ENCODE measurements around the gene ABCA9.

The ABCA9 gene

GRCh38 chr17:69067274-69068047 is 6.7 kb upstream of the ABCA9 start:
- no peak for DNase-seq

GRCh38 chr17:69066482-69066881 is 5.8 kb upstream of the ABCA9 start:
- DNase-seq, result no peak

DNA sequence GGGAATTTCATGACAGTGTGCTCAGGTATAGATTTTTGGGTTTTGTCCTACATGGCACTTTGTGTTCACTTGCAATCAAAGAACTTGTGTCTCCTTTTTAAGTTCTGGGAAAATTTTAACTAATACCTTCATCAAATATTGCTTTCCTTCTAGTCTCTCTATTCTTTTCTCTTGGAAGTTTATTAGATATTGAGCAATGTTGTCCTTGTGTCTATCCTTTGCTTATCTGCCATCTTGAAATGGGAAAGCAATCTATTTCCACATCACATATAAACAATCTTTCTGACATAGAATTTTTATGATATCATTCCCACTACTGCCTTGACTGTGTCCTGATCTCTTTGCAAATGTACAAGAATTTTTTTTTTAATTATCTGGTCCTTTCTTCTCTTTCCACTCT is 4.4 kb upstream of the ABCA9 start:
- no peak for DNase-seq

DNA sequence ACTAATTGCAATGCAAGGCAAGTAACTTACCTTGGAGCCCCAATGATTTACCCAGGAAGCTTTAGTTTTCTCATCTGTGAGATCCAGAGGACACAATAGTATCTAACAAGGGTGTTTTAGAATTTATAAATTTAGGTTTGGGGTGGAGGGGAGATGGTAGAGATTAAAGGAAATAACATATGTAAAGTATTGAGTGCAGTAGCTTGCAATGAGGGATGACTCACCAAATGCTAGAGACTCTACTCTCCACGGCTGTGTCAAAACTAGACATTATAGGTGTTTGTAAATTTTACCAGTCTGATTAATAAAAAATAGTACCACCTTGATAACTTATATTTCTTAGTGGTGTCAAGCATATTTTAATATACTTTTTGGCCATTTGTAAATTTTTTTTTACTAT is 3.7 kb upstream of the ABCA9 start:
- no peak for DNase-seq

DNA sequence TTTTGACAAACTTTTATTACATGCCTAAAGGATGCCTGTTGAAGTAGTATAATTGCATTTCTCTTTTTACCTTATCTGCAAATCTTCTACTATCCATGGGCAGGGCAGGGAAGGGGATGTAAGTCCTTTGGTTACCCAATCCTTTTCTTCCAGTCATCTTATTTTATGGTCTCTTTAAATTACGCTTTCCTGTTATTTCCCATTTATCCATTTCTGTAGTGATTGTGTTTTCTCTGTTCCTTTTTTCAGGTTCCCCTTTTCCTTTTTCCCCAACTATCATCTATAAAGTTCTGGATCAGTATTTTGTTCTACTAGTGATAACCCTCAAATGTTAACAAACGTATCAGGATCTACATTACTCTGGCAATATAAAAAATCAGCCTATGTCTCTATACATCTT is 3.3 kb upstream of the ABCA9 start:
- DNase-seq, result no peak

GRCh38 chr17:69062860-69063581 is 2.3 kb upstream of the ABCA9 start:
- no peak for DNase-seq

DNA sequence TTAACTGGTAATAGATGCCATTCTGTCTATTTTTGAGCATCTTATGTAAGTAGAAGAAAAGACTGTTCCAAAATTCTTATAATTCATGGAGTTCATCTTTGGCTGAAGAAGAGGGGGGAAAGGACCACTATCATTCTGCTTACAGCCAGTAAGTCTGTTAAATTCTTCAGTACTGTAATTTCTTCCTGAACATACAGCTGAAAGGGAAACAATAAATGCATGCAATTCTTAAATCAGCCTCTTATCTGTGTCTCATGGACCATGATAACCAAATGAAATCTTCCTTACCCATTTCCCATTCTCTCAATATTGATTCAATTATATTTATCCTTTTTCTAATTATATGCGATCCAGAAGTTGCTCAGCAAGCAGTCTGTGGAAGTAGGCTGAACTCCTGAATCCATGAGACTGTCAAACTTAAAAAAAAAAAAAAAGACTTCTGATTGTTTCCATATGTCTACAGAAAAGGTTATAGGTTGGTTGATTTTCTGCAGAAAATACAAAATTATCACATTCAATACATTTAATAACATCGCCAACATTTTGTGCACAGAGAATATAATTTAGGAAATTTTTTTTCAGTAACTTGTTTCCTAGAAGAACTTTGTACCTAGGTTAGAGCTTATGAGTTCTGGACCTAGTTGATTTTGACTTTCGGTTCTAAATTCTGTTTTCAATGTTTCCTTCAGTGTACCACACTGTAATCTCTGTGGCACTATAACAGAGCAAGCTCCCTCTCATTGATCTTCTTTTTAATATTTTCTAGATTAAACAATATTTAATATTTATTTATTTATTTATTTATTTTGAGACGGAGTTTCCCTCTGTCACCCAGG is 1.2 kb upstream of the ABCA9 start:
- DNase-seq, result no peak

GRCh38 chr17:69059458-69060175 is 1.1 kb downstream of the ABCA9 start:
- no peak for DNase-seq

- DNase-seq, result no peak
These were observed 2.6 kb downstream of the ABCA9 start for GRCh38 chr17:69058165-69058564.

DNA sequence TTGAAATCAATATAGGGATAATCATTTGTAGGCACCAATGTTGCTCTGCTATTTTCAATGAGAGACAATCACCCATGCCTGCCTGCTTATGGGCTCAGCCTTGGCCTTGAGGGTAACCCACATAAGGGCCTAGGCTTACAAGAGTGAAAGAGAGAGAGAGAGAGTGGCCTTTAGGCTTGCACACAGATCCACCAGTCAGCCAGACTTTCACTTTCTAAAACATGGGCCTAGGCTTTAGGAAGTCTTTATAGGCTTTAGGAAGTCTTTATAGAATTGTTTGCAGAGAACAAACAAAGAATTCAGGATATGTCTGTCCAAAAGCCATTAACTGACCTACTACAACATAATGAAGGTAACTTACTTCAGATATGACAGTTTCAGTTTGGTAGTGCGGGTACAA is 3.4 kb downstream of the ABCA9 start:
- no peak for DNase-seq

DNA sequence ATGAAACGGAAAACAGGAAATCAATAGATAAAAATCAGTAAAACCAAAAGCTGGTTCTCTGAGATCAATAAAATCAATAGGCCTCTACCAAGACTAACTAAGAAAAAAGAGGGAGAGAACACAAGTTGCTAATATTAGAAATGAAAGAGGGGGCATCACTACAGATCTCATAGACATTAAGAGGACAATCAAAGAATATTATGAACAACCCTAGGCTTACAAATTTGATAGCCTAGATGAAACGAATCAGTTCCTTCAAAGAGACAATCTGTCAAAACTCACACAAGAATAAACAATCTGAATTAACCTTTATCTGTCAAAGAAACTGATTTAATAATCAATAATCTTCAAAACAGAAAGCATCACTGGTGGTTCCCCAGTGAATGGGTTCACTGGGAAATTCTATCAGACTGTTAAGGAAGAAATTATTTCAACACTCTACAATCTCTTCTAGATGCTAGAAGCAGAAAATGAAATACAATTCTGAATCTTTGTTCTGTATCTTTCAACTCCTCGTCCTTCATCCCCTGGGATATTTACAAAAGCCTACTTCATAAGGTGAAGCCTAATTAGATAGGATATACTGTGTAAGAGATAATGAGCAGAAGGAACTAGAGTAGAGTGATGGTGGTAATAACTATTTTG is 4.4 kb downstream of the ABCA9 start:
- DNase-seq, result no peak

DNA sequence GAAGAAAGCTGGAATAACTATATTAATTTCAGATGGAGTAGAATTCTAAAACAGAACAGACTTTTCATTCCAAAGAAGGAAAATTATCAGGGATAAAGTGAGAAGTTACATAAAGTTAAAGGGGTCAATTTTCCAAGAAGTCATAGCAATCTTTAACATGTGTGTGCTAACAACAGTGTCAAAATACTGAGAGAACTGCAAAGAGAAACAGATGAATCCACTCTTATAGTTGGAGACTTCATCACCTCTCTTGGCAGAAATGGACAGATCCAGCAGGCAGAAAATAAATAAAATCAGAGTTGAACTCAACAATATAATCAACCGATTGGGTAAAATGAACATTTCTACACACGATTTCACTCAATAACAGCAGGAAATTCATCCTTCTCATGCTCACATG is 5.4 kb downstream of the ABCA9 start:
- no peak for DNase-seq

DNA sequence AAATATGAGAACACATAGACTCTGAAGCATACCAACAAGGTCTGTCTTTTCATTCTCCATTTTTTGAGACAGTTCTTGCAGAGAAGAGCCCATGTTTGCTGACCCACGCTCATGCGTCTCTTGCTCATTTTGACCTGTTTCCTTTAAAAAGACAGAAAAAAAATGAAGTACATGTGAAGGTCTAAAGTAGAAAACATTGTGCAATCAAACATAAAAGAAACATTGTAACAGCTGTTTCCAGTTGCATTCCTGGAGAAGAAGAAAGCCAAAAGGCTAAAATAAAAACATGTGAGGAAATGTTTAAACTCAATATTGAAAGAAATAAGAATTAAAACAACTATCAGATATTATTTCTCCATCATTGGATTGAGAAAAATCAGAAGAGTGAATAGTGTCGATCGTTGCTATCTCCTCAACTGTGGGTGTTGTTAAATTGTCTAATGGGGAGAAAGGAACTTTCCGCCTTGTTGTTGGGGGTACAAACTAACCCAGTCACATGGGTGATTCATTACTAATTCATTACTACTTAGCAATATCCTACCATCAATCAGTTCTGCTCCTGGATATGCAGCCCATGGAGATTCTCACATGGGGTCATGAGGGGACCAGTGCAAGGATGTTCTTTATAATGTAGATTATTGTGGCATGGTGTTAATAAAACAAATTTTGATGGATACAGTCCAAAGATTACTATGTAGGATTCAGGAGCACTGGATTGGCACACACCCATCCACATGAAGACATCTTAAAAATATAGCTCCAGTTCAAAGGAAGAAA is 9.5 kb downstream of the ABCA9 start:
- no peak for DNase-seq

- no peak for DNase-seq
These were observed 12.1 kb downstream of the ABCA9 start for GRCh38 chr17:69048634-69049033.

DNA sequence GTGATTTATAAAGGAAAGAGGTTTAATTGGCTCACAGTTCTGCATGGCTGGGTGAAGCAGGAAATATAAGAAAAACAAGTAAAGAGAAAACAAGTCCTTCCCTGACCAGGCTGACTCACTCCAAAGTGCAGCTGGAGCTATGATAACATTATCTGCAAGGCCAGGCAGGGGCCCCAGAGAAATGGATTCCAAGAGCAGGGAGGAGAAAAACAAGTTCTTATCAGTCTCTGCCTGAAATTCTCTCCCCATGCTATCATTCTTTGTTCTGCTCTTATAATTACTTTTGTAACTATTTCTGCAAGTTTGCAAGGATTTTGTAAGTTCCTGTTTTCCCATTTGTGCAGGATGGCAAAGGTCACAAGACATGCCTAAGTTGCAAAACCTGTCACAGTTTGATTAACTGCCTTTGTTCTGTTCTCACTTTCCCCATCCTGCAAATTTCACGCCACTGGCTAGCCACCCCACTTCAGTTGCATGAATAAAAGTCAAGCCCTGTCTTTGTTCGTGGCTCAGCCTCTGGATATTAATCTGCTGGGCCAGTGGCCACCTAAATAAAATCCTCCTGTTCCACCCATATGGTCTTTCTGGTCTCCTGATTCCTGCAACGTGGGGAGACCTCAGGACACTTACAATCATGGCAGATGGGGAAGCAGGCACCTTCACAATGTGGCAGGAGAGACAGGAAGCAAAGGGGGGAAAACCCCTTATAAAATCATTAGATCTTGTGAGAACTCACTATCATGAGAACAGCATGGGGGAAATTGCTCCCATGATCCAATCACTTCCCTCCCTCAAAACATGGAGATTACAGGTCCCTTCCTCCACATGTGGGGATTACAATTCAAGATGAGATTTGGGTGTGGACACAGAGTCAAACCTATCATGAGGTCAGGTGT is 13.1 kb downstream of the ABCA9 start:
- DNase-seq, result no peak

GRCh38 chr17:69046121-69046807 is 14.5 kb downstream of the ABCA9 start:
- no peak for DNase-seq

DNA sequence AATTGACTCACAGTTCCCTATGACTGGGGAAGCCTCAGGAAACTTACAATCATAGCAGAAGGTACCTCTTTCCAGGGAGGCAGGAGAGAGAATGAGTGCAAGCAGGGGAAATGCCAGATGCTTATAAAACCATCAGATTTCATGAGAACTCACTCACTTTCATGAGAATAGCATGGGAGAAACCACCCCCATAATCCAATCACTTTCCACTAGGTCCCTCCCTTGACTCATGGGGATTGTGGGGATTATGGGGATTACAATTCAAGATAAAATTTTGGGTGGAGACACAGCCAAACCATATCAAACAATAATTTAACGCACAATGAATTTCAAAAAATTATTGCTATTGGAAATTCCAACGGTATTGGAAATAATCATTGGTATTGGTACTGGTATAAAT is 15.1 kb downstream of the ABCA9 start:
- no peak for DNase-seq

- no peak for DNase-seq
These were observed 16.4 kb downstream of the ABCA9 start for GRCh38 chr17:69044371-69044770.

DNA sequence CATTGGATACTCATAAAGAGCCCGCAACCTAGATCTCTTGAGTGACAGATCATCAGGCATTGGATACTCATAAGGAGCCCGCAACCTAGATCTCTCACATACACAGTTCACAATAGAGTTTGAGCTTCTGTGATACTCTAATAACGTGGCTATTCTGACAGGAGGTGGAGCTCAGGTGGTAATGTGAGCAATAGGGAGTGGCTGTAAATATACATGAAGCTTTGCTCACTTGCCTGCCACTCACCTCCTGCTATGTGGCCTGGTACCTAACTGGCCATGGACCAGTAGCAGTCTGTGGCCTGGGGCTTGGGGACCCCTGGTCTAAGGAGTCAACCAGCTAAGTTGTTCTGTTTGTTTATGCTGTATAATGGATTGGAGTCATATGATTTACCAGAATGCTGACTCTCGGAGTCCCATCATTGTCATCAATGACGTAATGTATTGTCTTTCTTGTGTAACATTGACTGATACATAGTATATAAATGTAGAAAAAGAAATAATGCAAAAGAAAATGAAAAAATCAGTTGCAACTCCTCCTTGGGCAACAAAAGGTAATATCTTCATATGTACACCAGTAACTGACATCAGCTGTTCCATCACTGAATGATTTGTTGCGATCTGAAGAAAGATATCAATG is 17.5 kb downstream of the ABCA9 start:
- no peak for DNase-seq

Data from NCI-H187 (cell line).